ENCODE data around the gene ELF4. TPM values are rescaled to one million over a fixed set of nuclear protein-coding genes. Genes with fewer than 3 reads are reported as not detected.

The ELF4 gene
- total and polyA plus RNA-seq, 7 donors, result 0.55 to 2.9 (median 1.5) TPM

DNA sequence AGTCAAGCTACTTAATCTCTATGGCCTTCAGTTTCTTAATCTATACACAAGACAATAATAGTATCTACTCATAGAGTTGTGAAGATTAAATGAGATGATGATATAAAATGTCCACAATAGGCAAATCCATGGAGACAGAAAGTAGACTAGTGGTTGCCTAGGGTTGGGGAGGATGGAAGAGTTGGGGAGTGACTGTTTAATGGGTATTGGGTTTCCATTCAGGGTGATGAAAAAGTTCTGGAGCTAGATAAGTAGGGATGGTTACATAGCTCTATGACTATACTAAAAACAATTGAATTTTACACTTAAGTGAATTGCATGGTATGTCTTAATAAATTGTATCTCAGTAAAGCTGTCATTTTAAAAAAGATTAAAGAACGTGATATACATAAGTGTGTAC, 92.2 kb downstream of the ELF4 start:
- Histone ChIP-seq H3K9me3 (no peaks in the 10 kb centered on the region), H3K36me3 (ENCODE audit: insufficient read depth in 1 of 2, low read depth in 1 of 2) (peaks cover 0 to 34% of the 10 kb centered on the region in 2 donors), H3K4me3 (no peak overlapping the region), H3K27ac (no peak overlapping the region), H3K27me3 (ENCODE audit: insufficient read depth in 3 of 3, low read length in 2 of 3) (no peaks in the 10 kb centered on the region), H3K4me1 (no peaks in the 10 kb centered on the region)
- ATAC-seq (no peak), DNase-seq (no peak)
- TF ChIP-seq CTCF (IDR thresholded peaks at IDR 0.05), result no peak
- intact Hi-C loops (cut with DNase I), result no loop called here
- WGBS, 3 donors, result 82 to 96% (median 92%) methylated on average over 1 of the region's 1 CpG

- Histone ChIP-seq H3K4me3 (no peak overlapping the region), H3K27ac (no peak overlapping the region), H3K27me3 (ENCODE audit: insufficient read depth in 3 of 3, low read length in 2 of 3) (no peaks in the 10 kb centered on the region), H3K9me3 (no peaks in the 10 kb centered on the region), H3K4me1 (no peaks in the 10 kb centered on the region), H3K36me3 (ENCODE audit: insufficient read depth in 1 of 2, low read depth in 1 of 2) (peaks cover 0 to 20% of the 10 kb centered on the region in 2 donors)
- DNase-seq (no peak), ATAC-seq (no peak)
- no peak for TF ChIP-seq CTCF (IDR thresholded peaks at IDR 0.05)
- 84 to 99% (median 91%) methylated on average over 11 to 15 of the region's 15 CpGs for whole genome bisulfite sequencing, 3 donors
- intact Hi-C loops (cut with DNase I), result no loop called here
Observed at GRCh38 chrX:130015181-130015580, 95.1 kb downstream of the ELF4 start.

Other genes with a start within 250 kb of the ELF4 start
- 10 to 100 TPM; 15.2 to 18.9 (median 16.2) TPM for gene UTP14A, start 204.3 kb downstream of the ELF4 start, total RNA-seq
- gene UTP14A, start 204.3 kb downstream of the ELF4 start, polyA plus RNA-seq, result 10 to 100 TPM; 14.7 to 23.1 (median 18.1) TPM
- gene BCORL1, start 127.9 kb downstream of the ELF4 start, total RNA-seq, result 1 to 10 TPM; 4.5 to 6.2 (median 5.9) TPM
- gene BCORL1, start 127.9 kb downstream of the ELF4 start, polyA plus RNA-seq, result 1 to 10 TPM in 2 of 3 donors, under 1 TPM in 1; 0.96 to 4.3 (median 1.8) TPM
- gene AIFM1, start 55.3 kb upstream of the ELF4 start, total RNA-seq, result 10 to 100 TPM; 48.6 to 59.9 (median 53.1) TPM
- 10 to 100 TPM; 53.8 to 61.6 (median 59.5) TPM for gene AIFM1, start 55.3 kb upstream of the ELF4 start, polyA plus RNA-seq
- under 1 TPM in 2 of 4 donors, not detected in 2; 0.21 to 0.30 TPM for gene RAB33A, start 61.5 kb upstream of the ELF4 start, total RNA-seq
- gene RAB33A, start 61.5 kb upstream of the ELF4 start, polyA plus RNA-seq, result under 1 TPM; 0.03 to 0.16 (median 0.13) TPM
- gene ZNF280C, start 158.4 kb upstream of the ELF4 start, total RNA-seq, result 1 to 10 TPM; 2.8 to 4.1 (median 3.3) TPM
- 1 to 10 TPM in 1 of 3 donors, under 1 TPM in 2; 0.72 to 1.2 (median 0.89) TPM for gene ZNF280C, start 158.4 kb upstream of the ELF4 start, polyA plus RNA-seq
- gene SLC25A14, start 229.4 kb upstream of the ELF4 start, total RNA-seq, result 1 to 10 TPM; 3.5 to 7.1 (median 5.3) TPM
- gene SLC25A14, start 229.4 kb upstream of the ELF4 start, polyA plus RNA-seq, result 10 to 100 TPM in 1 of 3 donors, 1 to 10 TPM in 2; 7.5 to 19.2 (median 8.2) TPM

Measured in psoas muscle (tissue), 8 donors.